HepG2 (cell line): ENCODE results near the gene WDR37. TPM values are rescaled to one million over a fixed set of nuclear protein-coding genes. Genes with fewer than 3 reads are reported as not detected.
A peak's percentile ranks its signal among the peaks of the same experiment; 100 is the strongest.

Source experiments
- CEBPZ ChIP-seq: IDR thresholded peaks from 2 replicates; pipeline ENCODE4 v1.6.1; 2012; ENCODE audit warnings: low read length, improper control_type of control experiment
- GABPA ChIP-seq, 2 experiments: IDR thresholded peaks; 2 replicates each; pipeline ENCODE4 v1.6.1; 2011 to 2016; ENCODE audit warnings: low read depth in 2 of 2, low read length in 1 of 2, missing biosample characterization in 1 of 2, missing genetic modification characterization in 1 of 2
- PAXIP1 ChIP-seq: sonication (generic); formaldehyde crosslinking; conservative IDR thresholded peaks from 2 replicates; pipeline ENCODE4 v1.4.0; 2020; ENCODE audit warnings: mild to moderate bottlenecking, missing genetic modification reagents, moderate library complexity
- PRDM15 ChIP-seq: sonication (generic); formaldehyde crosslinking; IDR thresholded peaks from 2 replicates; pipeline ENCODE4 v1.4.0; 2020; ENCODE audit warnings: missing genetic modification reagents
- TGIF2 ChIP-seq: IDR thresholded peaks from 2 replicates; pipeline ENCODE4 v1.6.1; 2016; ENCODE audit warnings: control low read depth, missing compliant biosample characterization
- ZBTB8A ChIP-seq: sonication (generic); formaldehyde crosslinking; IDR thresholded peaks from 2 replicates; pipeline ENCODE4 v1.4.0; 2020; ENCODE audit warnings: mild to moderate bottlenecking, low read depth, missing genetic modification reagents, borderline replicate concordance
- ZNF274 ChIP-seq: sonication (generic); formaldehyde crosslinking; IDR thresholded peaks from 2 replicates; pipeline ENCODE4 v1.5.1; 2020; ENCODE audit warnings: mild to moderate bottlenecking, missing genetic modification reagents
- ZNF30 ChIP-seq: sonication (generic); formaldehyde crosslinking; IDR thresholded peaks from 2 replicates; pipeline ENCODE4 v1.5.0; 2020; ENCODE audit warnings: mild to moderate bottlenecking, missing genetic modification reagents
- ZNF512B ChIP-seq: sonication (generic); formaldehyde crosslinking; IDR thresholded peaks from 2 replicates; pipeline ENCODE4 v1.5.1; 2020; ENCODE audit warnings: missing genetic modification reagents, mild to moderate bottlenecking, borderline replicate concordance
- ZNF816 ChIP-seq: sonication (generic); formaldehyde crosslinking; IDR thresholded peaks from 2 replicates; pipeline ENCODE4 v1.8.0; 2022; ENCODE audit warnings: missing genetic modification reagents, mild to moderate bottlenecking, borderline replicate concordance
- polyA plus RNA-seq, 8 experiments: library from polyadenylated mRNA; depleted of rRNA in 3 of 8; stranded (reverse) in 7 of 8; unstranded in 1 of 8; fragments of >200 nt; fragmentation: Illumina TruSeq in 4 of 8; extraction: Trizol in 4 of 8; gene quantifications; 2 replicates each; pipeline versions ENCODE4 v1.2.1 to v1.2.3, GENCODE V29; 2011 to 2016; ENCODE audit warnings: low read depth in 4 of 8, missing spikeins in 1 of 8, mixed read lengths in 1 of 8; ENCODE audit not compliant: insufficient read depth in 1 of 8
- total RNA-seq, 5 experiments: library from RNA; depleted of rRNA; stranded (reverse); fragments of >200 nt; fragmentation: Illumina TruSeq; extraction: Trizol; gene quantifications; 2 replicates each; pipeline ENCODE4 v1.2.3, GENCODE V29; 2016; ENCODE audit warnings: low read depth in 1 of 5
- TF ChIP-seq, protein P1 (sequence below): sonication (generic); formaldehyde crosslinking; IDR thresholded peaks from 2 replicates; pipeline ENCODE4 v1.4.0; 2020; ENCODE audit warnings: missing genetic modification reagents, borderline replicate concordance

Gene WDR37
- total and polyA plus RNA-seq, 2 of the 13 experiments (the other 11 are each of a cell fraction or from before 2014, with no cell fraction given) = 5.9 to 7.5 TPM

DNA sequence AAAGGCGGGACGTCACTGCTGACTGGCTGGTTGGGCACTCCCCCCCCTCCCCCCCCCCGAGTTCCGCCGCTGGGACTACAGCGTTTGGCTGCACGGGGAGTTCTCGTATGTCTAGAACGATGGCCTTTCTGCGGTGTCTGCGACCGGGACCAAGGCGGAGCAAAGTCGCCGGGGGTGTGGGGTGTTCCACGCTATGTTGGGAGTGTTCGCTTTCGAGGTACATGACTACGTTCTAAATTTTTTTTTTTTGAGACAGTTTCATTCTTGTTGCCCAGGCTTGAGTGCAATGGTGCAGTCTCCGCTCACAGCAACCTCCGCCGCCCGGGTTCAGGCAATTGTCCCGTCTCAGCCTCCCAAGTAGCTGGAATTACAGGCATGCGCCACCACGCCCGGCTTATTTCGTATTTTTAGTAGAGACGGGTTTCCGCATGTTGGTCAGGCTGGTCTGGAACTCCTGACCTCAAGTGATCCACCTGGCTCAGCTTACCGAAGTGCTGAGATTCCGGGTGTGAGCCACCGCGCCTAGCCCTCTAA, 6.7 kb upstream of the WDR37 start (continued):
- no peak for TF ChIP-seq PRDM15 (CRISPR knock-in tag)
- TF ChIP-seq ZBTB8A (CRISPR knock-in tag) = no peak
- TF ChIP-seq, protein P1, sequence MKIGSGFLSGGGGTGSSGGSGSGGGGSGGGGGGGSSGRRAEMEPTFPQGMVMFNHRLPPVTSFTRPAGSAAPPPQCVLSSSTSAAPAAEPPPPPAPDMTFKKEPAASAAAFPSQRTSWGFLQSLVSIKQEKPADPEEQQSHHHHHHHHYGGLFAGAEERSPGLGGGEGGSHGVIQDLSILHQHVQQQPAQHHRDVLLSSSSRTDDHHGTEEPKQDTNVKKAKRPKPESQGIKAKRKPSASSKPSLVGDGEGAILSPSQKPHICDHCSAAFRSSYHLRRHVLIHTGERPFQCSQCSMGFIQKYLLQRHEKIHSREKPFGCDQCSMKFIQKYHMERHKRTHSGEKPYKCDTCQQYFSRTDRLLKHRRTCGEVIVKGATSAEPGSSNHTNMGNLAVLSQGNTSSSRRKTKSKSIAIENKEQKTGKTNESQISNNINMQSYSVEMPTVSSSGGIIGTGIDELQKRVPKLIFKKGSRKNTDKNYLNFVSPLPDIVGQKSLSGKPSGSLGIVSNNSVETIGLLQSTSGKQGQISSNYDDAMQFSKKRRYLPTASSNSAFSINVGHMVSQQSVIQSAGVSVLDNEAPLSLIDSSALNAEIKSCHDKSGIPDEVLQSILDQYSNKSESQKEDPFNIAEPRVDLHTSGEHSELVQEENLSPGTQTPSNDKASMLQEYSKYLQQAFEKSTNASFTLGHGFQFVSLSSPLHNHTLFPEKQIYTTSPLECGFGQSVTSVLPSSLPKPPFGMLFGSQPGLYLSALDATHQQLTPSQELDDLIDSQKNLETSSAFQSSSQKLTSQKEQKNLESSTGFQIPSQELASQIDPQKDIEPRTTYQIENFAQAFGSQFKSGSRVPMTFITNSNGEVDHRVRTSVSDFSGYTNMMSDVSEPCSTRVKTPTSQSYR (CRISPR knock-in tag) = no peak
- TF ChIP-seq ZNF512B (CRISPR knock-in tag) = no peak
- TF ChIP-seq PAXIP1 (CRISPR knock-in tag) = no peak
- TF ChIP-seq GABPA (IDR thresholded peaks at IDR 0.05; ENCODE audit: low read depth, low read length) = no peak
- TF ChIP-seq GABPA (CRISPR knock-in tag; IDR thresholded peaks at IDR 0.05; ENCODE audit: low read depth) = no peak
- TF ChIP-seq ZNF30 (CRISPR knock-in tag) = no peak
- 0 out of 2 replicates have a peak, but pooled peaks have one; percentile 6 for TF ChIP-seq ZNF274 (CRISPR knock-in tag)
- TF ChIP-seq ZNF816 (CRISPR knock-in tag) = 0 out of 2 replicates have a peak, but pooled peaks have one; percentile 2
- TF ChIP-seq CEBPZ = no peak
- TF ChIP-seq TGIF2 = peak; percentile 3; the same call in 1 of the 2 replicates
